Astrocyte (in vitro differentiated cells and primary cell): Measurements from ENCODE around the gene SIX3.

Experiments used
- EZH2 ChIP-seq: IDR thresholded peaks from 2 replicates; pipeline ENCODE4 v1.6.1; 2012; ENCODE audit warnings: mild to moderate bottlenecking, low read length, inconsistent platforms; ENCODE audit not compliant: insufficient read depth
- TF ChIP-seq, protein P1 (sequence below): IDR thresholded peaks from 2 replicates; pipeline ENCODE4 v1.5.1; 2011; ENCODE audit warnings: low read depth, mild to moderate bottlenecking, inconsistent platforms, low read length, moderate library complexity; ENCODE audit not compliant: insufficient read depth

DNA sequence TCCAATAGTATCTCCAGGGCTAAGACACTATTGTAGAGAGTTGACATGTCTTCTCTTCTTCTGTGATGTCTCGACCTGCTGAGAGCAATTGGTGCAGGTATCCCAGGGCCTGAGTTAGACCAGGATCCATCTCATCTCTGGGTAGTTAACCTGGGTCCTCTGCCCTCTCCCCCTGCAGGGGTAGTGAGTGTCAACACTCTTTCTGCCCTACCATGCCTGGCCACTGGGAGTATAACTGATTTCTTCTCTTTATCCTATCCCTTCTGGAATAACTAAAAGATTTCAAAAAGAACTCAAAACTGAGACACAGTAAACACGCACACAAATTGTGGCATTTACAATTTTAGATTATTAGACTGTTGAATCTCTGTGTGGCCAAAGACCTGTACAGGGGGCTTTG, 20.8 kb upstream of the SIX3 start:
- TF ChIP-seq, protein P1, sequence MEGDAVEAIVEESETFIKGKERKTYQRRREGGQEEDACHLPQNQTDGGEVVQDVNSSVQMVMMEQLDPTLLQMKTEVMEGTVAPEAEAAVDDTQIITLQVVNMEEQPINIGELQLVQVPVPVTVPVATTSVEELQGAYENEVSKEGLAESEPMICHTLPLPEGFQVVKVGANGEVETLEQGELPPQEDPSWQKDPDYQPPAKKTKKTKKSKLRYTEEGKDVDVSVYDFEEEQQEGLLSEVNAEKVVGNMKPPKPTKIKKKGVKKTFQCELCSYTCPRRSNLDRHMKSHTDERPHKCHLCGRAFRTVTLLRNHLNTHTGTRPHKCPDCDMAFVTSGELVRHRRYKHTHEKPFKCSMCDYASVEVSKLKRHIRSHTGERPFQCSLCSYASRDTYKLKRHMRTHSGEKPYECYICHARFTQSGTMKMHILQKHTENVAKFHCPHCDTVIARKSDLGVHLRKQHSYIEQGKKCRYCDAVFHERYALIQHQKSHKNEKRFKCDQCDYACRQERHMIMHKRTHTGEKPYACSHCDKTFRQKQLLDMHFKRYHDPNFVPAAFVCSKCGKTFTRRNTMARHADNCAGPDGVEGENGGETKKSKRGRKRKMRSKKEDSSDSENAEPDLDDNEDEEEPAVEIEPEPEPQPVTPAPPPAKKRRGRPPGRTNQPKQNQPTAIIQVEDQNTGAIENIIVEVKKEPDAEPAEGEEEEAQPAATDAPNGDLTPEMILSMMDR: no peak
- no peak for TF ChIP-seq EZH2
